H9 (cell line): Measurements from ENCODE around the gene R3HDM2. TPM values are rescaled to one million over a fixed set of nuclear protein-coding genes. Genes with fewer than 3 reads are reported as not detected.

Experiments
- DNase-seq: peaks from one replicate; pipeline ENCODE4 v3.0.0-alpha.2; 2017
- H2AFZ ChIP-seq: one replicate; pipeline ENCODE4 v1.6.1; 2013; ENCODE audit warnings: mild to moderate bottlenecking, low read length, control low read depth, moderate library complexity
- H2AK5ac ChIP-seq: 2 replicates; pipeline ENCODE4 v1.6.1; 2013; ENCODE audit warnings: low read length, control low read depth, mixed read lengths; ENCODE audit not compliant: insufficient read length
- H2BK120ac ChIP-seq: one replicate; pipeline ENCODE4 v1.6.1; 2013; ENCODE audit warnings: low read depth, mild to moderate bottlenecking, low read length, control low read depth, inconsistent platforms; ENCODE audit not compliant: poor library complexity, severe bottlenecking
- H2BK12ac ChIP-seq: 2 replicates; pipeline ENCODE4 v1.6.1; 2013; ENCODE audit warnings: low read length, control low read depth, mixed read lengths, low read depth; ENCODE audit not compliant: insufficient read length
- H2BK15ac ChIP-seq: 2 replicates; pipeline ENCODE4 v1.6.1; 2013; ENCODE audit warnings: low read depth, low read length, control low read depth
- H2BK20ac ChIP-seq: one replicate; pipeline ENCODE4 v1.6.1; 2013; ENCODE audit warnings: low read depth, mild to moderate bottlenecking, low read length, control low read depth, inconsistent platforms; ENCODE audit not compliant: poor library complexity, severe bottlenecking
- H2BK5ac ChIP-seq: 2 replicates; pipeline ENCODE4 v1.6.1; 2013; ENCODE audit warnings: low read length, control low read depth, mixed read lengths; ENCODE audit not compliant: insufficient read length
- H3K14ac ChIP-seq: 2 replicates; pipeline ENCODE4 v1.6.1; 2013; ENCODE audit warnings: low read length, control low read depth; ENCODE audit not compliant: insufficient read depth
- H3K18ac ChIP-seq: 2 replicates; pipeline ENCODE4 v1.6.1; 2013; ENCODE audit warnings: low read depth, mild to moderate bottlenecking, mixed read lengths, low read length, control low read depth; ENCODE audit not compliant: insufficient read length
- H3K23ac ChIP-seq: 2 replicates; pipeline ENCODE4 v1.6.1; 2013; ENCODE audit warnings: low read length, control low read depth, mixed read lengths, low read depth; ENCODE audit not compliant: insufficient read length
- H3K23me2 ChIP-seq: 2 replicates; pipeline ENCODE4 v1.6.1; 2013; ENCODE audit warnings: low read depth, mild to moderate bottlenecking, mixed read lengths, low read length, control low read depth; ENCODE audit not compliant: insufficient read length, poor library complexity, severe bottlenecking
- H3K27ac ChIP-seq: 2 replicates; pipeline ENCODE4 v1.5.1; 2013; ENCODE audit warnings: low read length, control low read depth, mixed read lengths, low read depth; ENCODE audit not compliant: insufficient read length
- H3K27me3 ChIP-seq: 2 replicates; pipeline ENCODE4 v1.6.1; 2013; ENCODE audit warnings: low read length, control low read depth, inconsistent platforms; ENCODE audit not compliant: insufficient read depth
- H3K4ac ChIP-seq: 2 replicates; pipeline ENCODE4 v1.6.1; 2013; ENCODE audit warnings: low read depth, mild to moderate bottlenecking, control low read depth, inconsistent platforms, low read length, moderate library complexity
- H3K4me1 ChIP-seq: 2 replicates; pipeline ENCODE4 v1.6.1; 2013; ENCODE audit warnings: low read length, control low read depth, inconsistent platforms; ENCODE audit not compliant: insufficient read depth
- H3K4me2 ChIP-seq: 2 replicates; pipeline ENCODE4 v1.6.1; 2013; ENCODE audit warnings: low read length, control low read depth, mixed read lengths; ENCODE audit not compliant: insufficient read length, insufficient read depth
- H3K56ac ChIP-seq: 2 replicates; pipeline ENCODE4 v1.6.1; 2013; ENCODE audit warnings: low read depth, mild to moderate bottlenecking, mixed read lengths, low read length, control low read depth; ENCODE audit not compliant: insufficient read length
- H3K79me1 ChIP-seq: 2 replicates; pipeline ENCODE4 v1.6.1; 2013; ENCODE audit warnings: low read depth, mild to moderate bottlenecking, moderate library complexity, low read length, control low read depth, inconsistent platforms; ENCODE audit not compliant: insufficient read depth, poor library complexity, severe bottlenecking
- H3K79me2 ChIP-seq: 2 replicates; pipeline ENCODE4 v1.6.1; 2013; ENCODE audit warnings: low read length, control low read depth, inconsistent platforms; ENCODE audit not compliant: insufficient read depth
- H3K9ac ChIP-seq: 2 replicates; pipeline ENCODE4 v1.6.1; 2013; ENCODE audit warnings: low read length, control low read depth, mixed read lengths; ENCODE audit not compliant: insufficient read length; ENCODE audit errors: extremely low read depth
- H3K9me3 ChIP-seq: one replicate; pipeline ENCODE4 v1.6.1; 2013; ENCODE audit warnings: low read depth, low read length, inconsistent platforms; ENCODE audit not compliant: control insufficient read depth
- H3T11ph ChIP-seq: one replicate; pipeline ENCODE4 v1.6.1; 2013; ENCODE audit warnings: mild to moderate bottlenecking, low read length, control low read depth, inconsistent platforms
- H4K20me1 ChIP-seq: one replicate; pipeline ENCODE4 v1.6.1; 2013; ENCODE audit not compliant: control insufficient read depth, insufficient read length, insufficient read depth
- H4K5ac ChIP-seq: 2 replicates; pipeline ENCODE4 v1.6.1; 2013; ENCODE audit warnings: low read depth, mild to moderate bottlenecking, mixed read lengths, low read length, control low read depth; ENCODE audit not compliant: insufficient read length
- H4K8ac ChIP-seq: replicated peaks from 2 replicates; pipeline ENCODE4 v1.6.1; 2013; ENCODE audit warnings: low read length, control low read depth, mixed read lengths, low read depth; ENCODE audit not compliant: insufficient read length
- H4K91ac ChIP-seq: 2 replicates; pipeline ENCODE4 v1.6.1; 2013; ENCODE audit warnings: low read depth, mild to moderate bottlenecking, moderate library complexity, mixed read lengths, low read length, control low read depth; ENCODE audit not compliant: insufficient read length
- H3K27ac Mint-ChIP-seq, 3 experiments: 2 replicates in 2 of 3; 3 replicates in 1 of 3; pipeline ENCODE4 v1.8.0; 2020 to 2021; ENCODE audit warnings: mixed read lengths in 3 of 3, mild to moderate bottlenecking in 1 of 3, moderate library complexity in 1 of 3
- H3K27me3 Mint-ChIP-seq: 2 replicates; pipeline ENCODE4 v1.8.0; 2021; ENCODE audit warnings: low read depth, mild to moderate bottlenecking, moderate library complexity, mixed read lengths
- H3K36me3 Mint-ChIP-seq, 3 experiments: 2 replicates in 2 of 3; 3 replicates in 1 of 3; pipeline ENCODE4 v1.8.0; 2020 to 2021; ENCODE audit warnings: low read depth in 3 of 3, mixed read lengths in 3 of 3; ENCODE audit not compliant: insufficient read depth in 1 of 3
- H3K4me1 Mint-ChIP-seq, 2 experiments: 2 replicates each; pipeline ENCODE4 v1.8.0; 2020; ENCODE audit warnings: mixed read lengths in 2 of 2
- H3K4me3 Mint-ChIP-seq, 2 experiments: 2 replicates in 1 of 2; 3 replicates in 1 of 2; pipeline ENCODE4 v1.8.0; 2020 to 2021; ENCODE audit warnings: mild to moderate bottlenecking in 2 of 2, mixed read lengths in 2 of 2, moderate library complexity in 1 of 2
- H3K9me3 Mint-ChIP-seq, 2 experiments: 2 replicates in 1 of 2; 3 replicates in 1 of 2; pipeline ENCODE4 v1.8.0; 2020; ENCODE audit warnings: mild to moderate bottlenecking in 2 of 2, mixed read lengths in 2 of 2, moderate library complexity in 1 of 2
- WGBS: extraction: QIAGEN DNeasy Blood & Tissue Kit; methylation state at CpG from one replicate; pipeline ENCODE4 v1.1.7; 2013; ENCODE audit warnings: missing lambda C conversion rate, low lambda C conversion rate, mixed read lengths; ENCODE audit not compliant: insufficient read length; ENCODE audit errors: extremely low coverage; 5-methylcytosine and 5-hydroxymethylcytosine counted together
- total RNA-seq: library from RNA; stranded (reverse); gene quantifications from 2 replicates; pipeline ENCODE4 v1.2.1, GENCODE V29; 2021
- TF ChIP-seq, protein P1 (sequence below): fragments of 200-600 bp; sonication (generic); conservative IDR thresholded peaks from 3 replicates; pipeline ENCODE4 v1.8.0; 2021; ENCODE audit warnings: antibody characterized with exemption, mild to moderate bottlenecking

R3HDM2 gene
- total RNA-seq, 1 experiment from 2014 or later: 43.9 TPM

DNA sequence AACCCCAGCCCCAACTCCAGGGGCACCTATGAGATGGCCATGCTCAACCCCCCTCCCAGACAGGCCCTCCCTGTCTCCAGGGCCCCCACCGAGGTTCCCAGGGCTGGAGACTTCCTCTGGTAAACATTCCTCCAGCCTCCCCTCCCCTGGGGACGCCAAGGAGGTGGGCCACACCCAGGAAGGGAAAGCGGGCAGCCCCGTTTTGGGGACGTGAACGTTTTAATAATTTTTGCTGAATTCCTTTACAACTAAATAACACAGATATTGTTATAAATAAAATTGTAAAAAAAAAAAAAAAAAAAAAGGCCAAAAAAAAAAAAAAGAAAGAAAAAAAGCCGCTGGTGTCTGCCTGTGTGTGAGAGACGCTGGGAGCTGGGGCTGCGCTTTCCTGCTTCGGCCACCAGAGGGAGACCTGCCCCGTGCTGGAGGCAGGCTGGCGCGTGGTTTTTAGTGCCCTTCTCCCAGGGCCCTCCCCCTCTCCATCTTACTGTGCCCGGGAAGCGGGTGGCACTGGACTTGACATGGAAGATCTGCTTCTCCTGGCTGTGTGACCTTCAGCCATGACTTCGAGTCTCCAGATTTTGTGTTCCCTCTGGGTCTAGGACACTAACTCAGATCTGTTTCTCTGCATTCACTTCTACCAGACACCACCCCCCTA is 217.7 kb downstream of the R3HDM2 start:
- Mint-ChIP-seq H3K27ac (peak overlapping the region in 1 of 3 experiments; percentile 89; a peak in 1 of 7 replicates), H3K27me3 (peaks cover 44% of the 10 kb centered on the region), H3K4me1 (peaks cover 33 to 34% of the 10 kb centered on the region in 2 experiments), H3K4me3 (peak overlapping the region in 1 of 2 experiments; percentile 69; a peak in 3 of 5 replicates), H3K9me3 (no peaks in the 10 kb centered on the region), H3K36me3 (peaks cover 24 to 39% (median 35%) of the 10 kb centered on the region in 3 experiments)
- Histone ChIP-seq H2BK5ac (no peak overlapping the region), H3K79me2 (no peaks in the 10 kb centered on the region), H3K9me3 (no peaks in the 10 kb centered on the region), H3K27ac (no peak overlapping the region), H3K4me2 (peak overlapping the region; percentile 42), H3K4me1 (peaks cover 8% of the 10 kb centered on the region), H2AFZ (no peak overlapping the region), H3K18ac (no peak overlapping the region), H4K20me1 (peaks cover 3% of the 10 kb centered on the region), H2AK5ac (no peak overlapping the region), H3T11ph (no peak overlapping the region), H3K23ac (no peak overlapping the region), H2BK15ac (no peak overlapping the region), H4K5ac (no peak overlapping the region), H3K79me1 (no peaks in the 10 kb centered on the region), H3K23me2 (peaks cover 7% of the 10 kb centered on the region), H3K56ac (no peak overlapping the region), H4K8ac (no peak overlapping the region), H4K91ac (no peak overlapping the region), H3K9ac (no peak overlapping the region), H3K14ac (no peak overlapping the region), H2BK120ac (no peak overlapping the region), H2BK20ac (no peak overlapping the region), H2BK12ac (no peak overlapping the region), H3K27me3 (peaks cover 26% of the 10 kb centered on the region), H3K4ac (no peak overlapping the region)
- peak; percentile 89 for DNase-seq
- WGBS: no CpG with 5 or more reads among the region's 16 CpGs
- TF ChIP-seq, protein P1, sequence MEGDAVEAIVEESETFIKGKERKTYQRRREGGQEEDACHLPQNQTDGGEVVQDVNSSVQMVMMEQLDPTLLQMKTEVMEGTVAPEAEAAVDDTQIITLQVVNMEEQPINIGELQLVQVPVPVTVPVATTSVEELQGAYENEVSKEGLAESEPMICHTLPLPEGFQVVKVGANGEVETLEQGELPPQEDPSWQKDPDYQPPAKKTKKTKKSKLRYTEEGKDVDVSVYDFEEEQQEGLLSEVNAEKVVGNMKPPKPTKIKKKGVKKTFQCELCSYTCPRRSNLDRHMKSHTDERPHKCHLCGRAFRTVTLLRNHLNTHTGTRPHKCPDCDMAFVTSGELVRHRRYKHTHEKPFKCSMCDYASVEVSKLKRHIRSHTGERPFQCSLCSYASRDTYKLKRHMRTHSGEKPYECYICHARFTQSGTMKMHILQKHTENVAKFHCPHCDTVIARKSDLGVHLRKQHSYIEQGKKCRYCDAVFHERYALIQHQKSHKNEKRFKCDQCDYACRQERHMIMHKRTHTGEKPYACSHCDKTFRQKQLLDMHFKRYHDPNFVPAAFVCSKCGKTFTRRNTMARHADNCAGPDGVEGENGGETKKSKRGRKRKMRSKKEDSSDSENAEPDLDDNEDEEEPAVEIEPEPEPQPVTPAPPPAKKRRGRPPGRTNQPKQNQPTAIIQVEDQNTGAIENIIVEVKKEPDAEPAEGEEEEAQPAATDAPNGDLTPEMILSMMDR: peak; percentile 95
